ENCODE data around the gene RAC3. TPM values are rescaled to one million over a fixed set of nuclear protein-coding genes. Genes with fewer than 3 reads are reported as not detected.

RAC3 gene
- total RNA-seq, 1 donor: 9.1 TPM

GRCh38 chr17:82025401-82026107 lies 5.9 kb upstream of the RAC3 start:
- no peak overlapping the region for H3K4me3 ChIP-seq (ENCODE audit: low read depth, low read length)
- no peak for DNase-seq (ENCODE audit: low read depth)
- no peak for TF ChIP-seq CTCF (IDR thresholded peaks at IDR 0.05; ENCODE audit: insufficient read depth, low read depth, low read length)

GRCh38 chr17:82028246-82028645 lies 3.2 kb upstream of the RAC3 start:
- no peak for TF ChIP-seq CTCF (IDR thresholded peaks at IDR 0.05; ENCODE audit: insufficient read depth, low read depth, low read length)
- no peak overlapping the region for H3K4me3 ChIP-seq (ENCODE audit: low read depth, low read length)
- no peak for DNase-seq (ENCODE audit: low read depth)

GRCh38 chr17:82028966-82029365 lies 2.5 kb upstream of the RAC3 start:
- no peak for DNase-seq (ENCODE audit: low read depth)
- no peak for TF ChIP-seq CTCF (IDR thresholded peaks at IDR 0.05; ENCODE audit: insufficient read depth, low read depth, low read length)
- H3K4me3 ChIP-seq (ENCODE audit: low read depth, low read length): no peak overlapping the region

- DNase-seq (ENCODE audit: low read depth): no peak
- TF ChIP-seq CTCF (IDR thresholded peaks at IDR 0.05; ENCODE audit: insufficient read depth, low read depth, low read length): no peak
- H3K4me3 ChIP-seq (ENCODE audit: low read depth, low read length): no peak overlapping the region
Observed at GRCh38 chr17:82029391-82029790, 2.1 kb upstream of the RAC3 start.

GRCh38 chr17:82029990-82030469 lies 1.4 kb upstream of the RAC3 start:
- TF ChIP-seq CTCF (IDR thresholded peaks at IDR 0.05; ENCODE audit: insufficient read depth, low read depth, low read length): no peak
- no peak overlapping the region for H3K4me3 ChIP-seq (ENCODE audit: low read depth, low read length)
- no peak for DNase-seq (ENCODE audit: low read depth)

GRCh38 chr17:82030470-82031302 lies 792 bp upstream of the RAC3 start:
- H3K4me3 ChIP-seq (ENCODE audit: low read depth, low read length): peak overlapping the region; percentile 65
- peak; percentile 50 for TF ChIP-seq CTCF (IDR thresholded peaks at IDR 0.05; ENCODE audit: insufficient read depth, low read depth, low read length)
- peak; percentile 86 for DNase-seq (ENCODE audit: low read depth)

Measured in fibroblast of villous mesenchyme (primary cell).